HG02885 (cell line): ENCODE data around the gene CBFB.
"Not testable (repeated sequence)": the region's sequence is repeated elsewhere in the genome, so short reads cannot be mapped to it uniquely, and the experiment has no call there.

Experiments
- ATAC-seq: cut with Tn5 transposase; IDR thresholded peaks from one replicate; pipeline ENCODE4 v1.9.1; 2021; ENCODE audit warnings: mild to moderate bottlenecking; ENCODE audit not compliant: unreplicated experiment, poor library complexity

Gene CBFB

GRCh38 chr16:67039260-67040020, 10.5 kb downstream of the CBFB start:
- no peak for ATAC-seq

DNA sequence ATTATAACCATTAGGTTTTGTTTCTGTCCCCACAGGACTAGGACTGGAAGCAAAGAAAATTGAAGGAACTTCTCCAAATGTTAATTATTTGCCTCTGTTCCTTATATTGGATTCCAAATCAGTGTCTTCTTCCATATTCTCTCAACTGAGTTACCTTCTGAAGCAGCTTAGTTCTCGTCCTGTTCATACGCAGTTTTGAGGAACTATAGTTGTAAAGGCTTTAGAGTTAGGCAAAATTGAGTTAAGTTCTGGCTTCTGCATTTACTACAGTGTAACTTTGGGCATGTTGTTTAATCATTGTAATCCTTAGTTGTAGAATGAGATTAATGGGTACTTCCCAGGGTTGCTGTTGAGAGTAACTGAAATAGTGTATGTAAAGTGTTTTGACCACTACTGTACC, 11.2 kb downstream of the CBFB start:
- no peak for ATAC-seq

DNA sequence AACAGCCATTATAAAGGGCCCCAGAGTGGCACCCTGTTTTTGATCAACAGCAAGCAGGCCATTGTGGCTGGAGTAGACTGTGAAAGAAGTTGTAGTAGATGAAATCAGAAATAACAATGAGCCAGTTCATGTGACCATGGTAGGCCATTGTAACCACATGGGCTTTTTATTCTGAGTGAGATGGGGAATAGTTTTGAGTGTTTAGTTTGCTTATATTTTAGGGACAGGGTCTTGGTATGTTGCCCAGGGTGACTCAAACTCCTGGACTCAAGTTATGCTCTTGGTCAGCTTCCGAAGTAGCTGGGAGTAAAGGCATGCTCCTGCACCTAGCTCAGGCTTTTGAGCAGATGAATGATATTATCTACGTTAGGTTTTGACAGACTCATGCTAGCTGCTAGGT, 12.0 kb downstream of the CBFB start:
- no peak for ATAC-seq

DNA sequence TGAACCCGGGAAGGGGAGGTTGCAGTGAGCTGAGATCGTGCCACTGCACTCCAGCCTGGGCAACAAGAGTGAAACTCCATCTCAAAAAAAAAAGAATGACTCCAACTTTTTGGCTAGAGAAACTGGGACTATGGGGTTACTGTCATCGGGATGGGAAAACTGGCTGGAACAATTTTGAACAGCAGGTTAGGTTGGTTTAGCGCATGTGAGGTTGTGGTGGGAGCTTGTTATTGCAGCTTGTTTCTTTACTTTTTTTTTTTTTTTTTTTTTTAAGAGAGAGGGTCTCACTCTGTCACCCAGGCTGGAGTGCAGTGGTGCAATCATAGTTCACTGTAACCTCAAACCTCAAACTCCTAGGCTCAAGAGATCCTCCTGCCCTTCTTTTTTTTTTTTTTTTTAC, 12.6 kb downstream of the CBFB start:
- ATAC-seq: not testable (repeated sequence)

- ATAC-seq: no peak
These were observed 14.5 kb downstream of the CBFB start for GRCh38 chr16:67043420-67043819.

DNA sequence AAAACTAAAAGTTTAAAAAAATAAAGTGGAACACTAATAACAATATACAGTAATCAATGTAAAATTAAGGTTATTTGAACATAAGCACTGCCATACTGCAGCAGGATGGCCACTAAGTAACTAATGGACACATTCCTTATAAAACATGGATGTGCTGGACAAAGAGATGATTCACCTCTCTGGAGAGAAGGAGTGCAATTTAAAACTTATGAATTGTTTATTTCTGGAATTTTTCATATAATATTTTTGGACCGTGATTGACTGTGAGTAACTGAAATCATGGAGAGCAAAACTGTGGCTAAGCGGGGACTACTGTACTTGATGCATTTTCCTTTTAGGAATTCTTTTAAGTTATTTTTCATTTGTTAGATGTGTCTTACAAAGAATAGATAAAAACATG, 21.8 kb downstream of the CBFB start:
- no peak for ATAC-seq

- ATAC-seq: no peak
These were observed 23.4 kb downstream of the CBFB start for GRCh38 chr16:67052399-67052798.

DNA sequence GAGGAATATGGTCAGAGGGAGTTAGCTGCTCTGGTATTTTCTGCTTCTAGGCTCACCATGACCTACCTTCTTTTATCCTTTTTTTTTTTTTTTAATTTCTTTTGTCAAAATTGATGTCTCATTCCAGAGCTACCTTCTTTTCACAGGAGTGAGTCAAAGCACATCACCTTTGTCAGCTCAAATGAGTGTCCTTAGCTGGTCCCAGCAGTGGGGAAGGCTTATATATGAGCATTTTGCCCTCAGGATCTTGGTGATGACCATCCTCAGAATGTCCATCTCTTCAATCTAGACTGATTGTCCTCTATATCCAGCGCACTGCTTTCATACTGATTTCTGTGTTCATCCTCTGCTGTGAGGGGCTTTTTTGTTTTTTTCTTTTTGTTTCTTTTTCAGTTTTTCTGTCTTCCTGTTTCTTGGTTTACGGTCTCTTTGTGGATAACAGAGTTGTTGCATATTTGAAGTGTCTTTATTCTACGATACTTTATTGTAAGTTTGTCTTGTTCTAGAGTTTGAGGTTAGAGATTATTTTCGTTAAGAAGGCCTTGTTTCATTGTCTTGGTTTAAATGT, 24.9 kb downstream of the CBFB start:
- ATAC-seq: no peak

GRCh38 chr16:67054901-67055300, 26.0 kb downstream of the CBFB start:
- ATAC-seq: no peak

DNA sequence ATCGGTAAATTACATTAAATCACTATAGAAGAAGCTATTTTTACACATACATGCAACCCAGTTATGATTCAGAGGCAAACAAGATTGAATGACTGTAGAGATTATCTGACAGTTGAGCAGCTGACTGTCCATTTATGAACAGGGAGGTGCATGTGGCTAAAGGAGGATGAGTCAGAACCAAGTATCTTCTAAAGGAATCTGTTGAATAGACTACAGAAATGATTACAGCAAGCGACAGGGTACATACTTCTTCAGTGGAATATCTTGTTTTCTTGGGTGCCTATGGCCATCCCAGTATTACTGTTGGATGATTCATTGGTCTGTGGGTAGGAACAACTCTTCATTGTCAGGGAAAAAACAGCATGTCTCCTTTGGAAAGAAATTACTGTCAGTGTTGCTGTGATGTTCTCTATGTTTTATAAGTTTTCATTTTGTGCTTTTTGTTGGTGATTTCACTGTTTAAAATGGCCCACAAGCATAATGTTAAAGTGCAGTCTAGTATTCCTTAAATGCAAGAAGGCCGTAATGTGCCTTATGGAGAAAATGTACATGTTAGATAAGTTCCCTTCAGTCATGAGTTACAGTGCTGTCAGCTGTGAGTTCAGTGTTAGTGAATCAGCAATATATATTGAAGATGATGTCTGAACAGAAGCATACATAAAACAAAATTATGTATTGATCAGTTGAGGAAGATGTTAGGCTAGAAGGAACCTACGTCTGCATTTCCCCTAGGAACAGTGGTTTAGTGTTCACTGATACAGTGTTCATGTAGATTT, 27.0 kb downstream of the CBFB start:
- peak; percentile 56 for ATAC-seq

- no peak for ATAC-seq
These were observed 34.1 kb downstream of the CBFB start for GRCh38 chr16:67063008-67063407.

GRCh38 chr16:67068212-67068753, 39.3 kb downstream of the CBFB start:
- no peak for ATAC-seq

- ATAC-seq: no peak
These were observed 42.6 kb downstream of the CBFB start for GRCh38 chr16:67071476-67072048.

- ATAC-seq: no peak
These were observed 46.4 kb downstream of the CBFB start for GRCh38 chr16:67075331-67075730.

- ATAC-seq: no peak
These were observed 48.9 kb downstream of the CBFB start for GRCh38 chr16:67077871-67078270.

DNA sequence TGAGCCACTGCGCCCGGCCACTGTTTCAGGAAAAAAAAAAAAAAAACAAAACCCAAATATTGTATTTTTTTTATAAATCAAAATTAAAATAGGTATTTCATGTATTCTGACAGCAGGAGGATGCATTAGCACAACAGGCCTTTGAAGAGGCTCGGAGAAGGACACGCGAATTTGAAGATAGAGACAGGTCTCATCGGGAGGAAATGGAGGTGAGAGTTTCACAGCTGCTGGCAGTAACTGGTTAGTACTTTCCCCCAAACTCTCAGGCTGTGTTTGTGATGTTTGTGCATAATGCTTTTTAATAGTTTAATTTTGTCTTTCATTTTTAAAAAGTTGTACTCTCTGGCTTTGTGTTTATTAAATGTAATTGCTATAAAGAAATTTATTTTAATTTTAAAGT, 53.2 kb downstream of the CBFB start:
- ATAC-seq: no peak

DNA sequence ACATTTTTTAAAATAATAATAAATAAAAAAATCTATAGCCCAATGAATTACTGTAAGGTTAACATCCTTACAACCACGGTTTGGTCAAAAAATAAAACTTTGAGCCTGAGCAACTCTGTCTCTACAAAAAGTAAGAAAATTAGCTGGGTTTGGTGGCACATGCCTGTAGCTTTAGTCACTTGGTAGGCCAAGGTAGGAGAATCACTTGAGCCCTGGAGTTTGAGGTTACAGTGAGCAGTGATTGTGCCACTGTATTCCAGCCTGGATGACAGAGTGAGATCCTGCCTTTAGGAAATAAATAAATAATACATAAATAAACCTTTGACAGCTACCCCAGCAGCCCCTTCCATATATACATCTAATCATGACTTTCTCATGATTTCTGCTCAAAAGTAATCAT, 53.9 kb downstream of the CBFB start:
- ATAC-seq: no peak

GRCh38 chr16:67084345-67085028, 55.5 kb downstream of the CBFB start:
- ATAC-seq: peak; percentile 77

- ATAC-seq: no peak
These were observed 57.9 kb downstream of the CBFB start for GRCh38 chr16:67086822-67087221.

DNA sequence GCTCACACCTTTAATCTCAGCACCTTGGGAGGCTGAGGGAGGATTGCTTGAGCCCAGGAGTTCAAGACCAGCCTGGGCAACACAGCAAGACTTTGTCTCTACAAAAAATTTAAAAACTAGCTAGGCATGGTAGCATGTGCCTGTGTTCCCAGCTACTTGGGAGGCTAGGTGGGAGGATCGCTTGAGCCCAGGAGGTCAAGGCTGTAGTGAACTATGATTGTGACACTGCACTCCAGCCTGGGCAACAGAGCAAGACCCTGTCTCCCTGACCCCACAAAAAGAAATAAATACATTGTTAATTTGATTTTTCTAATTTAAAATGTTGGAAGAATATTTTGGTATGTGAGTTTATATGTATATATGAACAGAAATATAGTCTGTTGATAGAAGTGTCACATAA, 58.3 kb downstream of the CBFB start:
- ATAC-seq: no peak
